A673 (cell line): Measurements from ENCODE around the gene FCRL6. TPM values are rescaled to one million over a fixed set of nuclear protein-coding genes. Genes with fewer than 3 reads are reported as not detected.

Experiments used
- BruUV-seq: library from RNA; stranded (reverse); fragments of 400-500 nt; replicated peaks from 2 replicates; lab custom pipeline; 2021; lab: Mats Ljungman, UMichigan
- CTCF ChIA-PET: fragments of 300-600 bp; sonication (Branson Sonifier 250); formaldehyde crosslinking; loops from one replicate; lab custom pipeline; 2022; ENCODE audit warnings: antibody characterized with exemption; lab: Charles Lee
- POLR2A ChIA-PET: fragments of 300-600 bp; sonication (Branson Sonifier 250); formaldehyde crosslinking; loops from one replicate; lab custom pipeline; 2022; ENCODE audit warnings: antibody characterized with exemption; ENCODE audit not compliant: low non-redundant PET; lab: Charles Lee
- DNase-seq: peaks from one replicate; pipeline ENCODE4 v3.0.0-alpha.2; 2015; ENCODE audit warnings: low spot score
- H3K27ac ChIP-seq: fragments of 200-600 bp; sonication (generic); 2 replicates; pipeline ENCODE4 v1.5.1; 2016; ENCODE audit warnings: mixed run types, low read depth, mild to moderate bottlenecking, mixed read lengths, antibody characterized with exemption, low read length; ENCODE audit not compliant: poor library complexity, severe bottlenecking
- H3K27me3 ChIP-seq: fragments of 200-600 bp; sonication (generic); replicated peaks from 2 replicates; pipeline ENCODE4 v1.6.1; 2017; ENCODE audit warnings: mixed run types, low read depth, mild to moderate bottlenecking, mixed read lengths, antibody characterized with exemption, low read length; ENCODE audit not compliant: insufficient read depth, poor library complexity
- H3K36me3 ChIP-seq: fragments of 200-600 bp; sonication (generic); 2 replicates; pipeline ENCODE4 v1.6.1; 2016; ENCODE audit warnings: mixed run types, mild to moderate bottlenecking, mixed read lengths, antibody characterized with exemption, low read length; ENCODE audit not compliant: insufficient read depth, poor library complexity, severe bottlenecking
- H3K4me1 ChIP-seq: fragments of 200-600 bp; sonication (generic); 2 replicates; pipeline ENCODE4 v1.6.1; 2017; ENCODE audit warnings: mixed run types, mild to moderate bottlenecking, mixed read lengths, antibody characterized with exemption, low read length; ENCODE audit not compliant: insufficient read depth, poor library complexity, severe bottlenecking
- H3K4me3 ChIP-seq: fragments of 200-600 bp; sonication (generic); 2 replicates; pipeline ENCODE4 v1.5.1; 2016; ENCODE audit warnings: low read depth, mixed run types, mild to moderate bottlenecking, mixed read lengths, low read length; ENCODE audit not compliant: poor library complexity, severe bottlenecking
- H3K9me3 ChIP-seq: fragments of 200-600 bp; sonication (generic); 2 replicates; pipeline ENCODE4 v1.6.1; 2016; ENCODE audit warnings: mixed run types, low read depth, mild to moderate bottlenecking, mixed read lengths, antibody characterized with exemption, low read length; ENCODE audit not compliant: poor library complexity, severe bottlenecking
- EZH2 ChIP-seq: fragments of 200-600 bp; sonication (generic); IDR thresholded peaks from 2 replicates; pipeline ENCODE4 v1.6.1; 2017; ENCODE audit warnings: borderline replicate concordance, low read depth, mild to moderate bottlenecking, mixed read lengths, antibody characterized with exemption, low read length; ENCODE audit not compliant: poor library complexity, severe bottlenecking
- intact Hi-C: fragments of 100-400 bp; cut with micrococcal nuclease; formaldehyde crosslinking; loops from one replicate; pipeline ENCODE4 v1.10.0; 2022; ENCODE audit not compliant: unreplicated experiment
- total RNA-seq: library from RNA; stranded (reverse); gene quantifications from 2 replicates; pipeline ENCODE4 v1.2.3, GENCODE V29; 2021
- TF ChIP-seq, protein P1 (sequence below): fragments of 300-800, 200-600 bp; sonication (generic); conservative IDR thresholded peaks from 2 replicates; pipeline ENCODE4 v1.5.1; 2017; ENCODE audit warnings: low read depth, mild to moderate bottlenecking, antibody characterized with exemption, low read length, moderate library complexity, mixed read lengths

Gene FCRL6
- total RNA-seq, 1 experiment from 2014 or later: 0.15 TPM

DNA sequence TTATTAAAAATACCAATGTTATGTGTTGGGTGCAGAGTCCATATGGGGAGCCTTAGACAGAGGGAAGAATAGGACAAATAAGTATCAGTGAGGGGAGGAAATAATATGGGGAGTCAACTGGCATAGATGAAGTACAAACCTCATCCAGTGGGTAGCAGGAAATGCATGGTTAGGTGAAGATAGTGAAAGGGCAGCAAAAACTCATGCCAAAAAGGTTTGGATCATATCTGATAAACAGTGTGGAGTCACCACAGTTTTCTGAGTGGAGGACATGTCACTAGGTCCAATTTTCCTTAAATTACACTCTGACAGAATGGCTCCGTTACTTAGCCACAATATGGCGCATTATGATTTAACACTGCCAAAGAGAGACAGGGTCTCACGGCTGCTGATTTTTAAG is 11.1 kb upstream of the FCRL6 start:
- H3K27ac ChIP-seq: no peak overlapping the region
- CTCF ChIA-PET: no interaction called here
- no peaks in the 10 kb centered on the region for H3K9me3 ChIP-seq
- POLR2A ChIA-PET: no interaction called here
- H3K4me1 ChIP-seq: peaks cover 6% of the 10 kb centered on the region
- no peak for TF ChIP-seq EZH2
- TF ChIP-seq, protein P1, sequence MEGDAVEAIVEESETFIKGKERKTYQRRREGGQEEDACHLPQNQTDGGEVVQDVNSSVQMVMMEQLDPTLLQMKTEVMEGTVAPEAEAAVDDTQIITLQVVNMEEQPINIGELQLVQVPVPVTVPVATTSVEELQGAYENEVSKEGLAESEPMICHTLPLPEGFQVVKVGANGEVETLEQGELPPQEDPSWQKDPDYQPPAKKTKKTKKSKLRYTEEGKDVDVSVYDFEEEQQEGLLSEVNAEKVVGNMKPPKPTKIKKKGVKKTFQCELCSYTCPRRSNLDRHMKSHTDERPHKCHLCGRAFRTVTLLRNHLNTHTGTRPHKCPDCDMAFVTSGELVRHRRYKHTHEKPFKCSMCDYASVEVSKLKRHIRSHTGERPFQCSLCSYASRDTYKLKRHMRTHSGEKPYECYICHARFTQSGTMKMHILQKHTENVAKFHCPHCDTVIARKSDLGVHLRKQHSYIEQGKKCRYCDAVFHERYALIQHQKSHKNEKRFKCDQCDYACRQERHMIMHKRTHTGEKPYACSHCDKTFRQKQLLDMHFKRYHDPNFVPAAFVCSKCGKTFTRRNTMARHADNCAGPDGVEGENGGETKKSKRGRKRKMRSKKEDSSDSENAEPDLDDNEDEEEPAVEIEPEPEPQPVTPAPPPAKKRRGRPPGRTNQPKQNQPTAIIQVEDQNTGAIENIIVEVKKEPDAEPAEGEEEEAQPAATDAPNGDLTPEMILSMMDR: no peak
- DNase-seq: no peak
- no peaks in the 10 kb centered on the region for H3K36me3 ChIP-seq
- H3K4me3 ChIP-seq: no peak overlapping the region
- H3K27me3 ChIP-seq: peaks cover under 1% of the 10 kb centered on the region
- intact Hi-C loops: no loop called here
- no TSS peak for BruUV-seq

DNA sequence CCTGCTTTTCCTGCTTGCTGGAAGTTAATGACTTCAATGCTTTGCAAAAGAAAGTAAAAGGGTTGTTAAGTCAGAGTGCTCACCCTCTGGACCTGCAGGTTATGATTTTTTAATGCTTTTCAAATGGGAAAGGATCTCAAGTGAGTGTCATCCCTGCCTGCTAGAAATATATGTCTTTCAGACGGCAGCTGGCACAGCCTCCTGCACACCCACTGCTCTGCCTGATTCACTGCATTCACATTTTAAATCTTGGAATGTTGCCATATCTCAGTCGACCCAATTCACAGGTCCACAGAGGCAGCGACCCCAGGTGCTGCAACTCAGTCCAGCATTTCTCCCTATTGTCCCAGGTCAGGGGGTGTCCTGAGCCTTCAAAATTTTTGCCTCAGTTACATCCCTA is 10.7 kb upstream of the FCRL6 start:
- Histone ChIP-seq H3K4me1 (peaks cover 2% of the 10 kb centered on the region), H3K27me3 (peaks cover 5% of the 10 kb centered on the region), H3K36me3 (no peaks in the 10 kb centered on the region), H3K27ac (no peak overlapping the region), H3K9me3 (no peaks in the 10 kb centered on the region), H3K4me3 (no peak overlapping the region)
- BruUV-seq: no TSS peak
- intact Hi-C loops: no loop called here
- DNase-seq: no peak
- POLR2A ChIA-PET: no interaction called here
- CTCF ChIA-PET: no interaction called here
- TF ChIP-seq, protein P1: no peak
- no peak for TF ChIP-seq EZH2

DNA sequence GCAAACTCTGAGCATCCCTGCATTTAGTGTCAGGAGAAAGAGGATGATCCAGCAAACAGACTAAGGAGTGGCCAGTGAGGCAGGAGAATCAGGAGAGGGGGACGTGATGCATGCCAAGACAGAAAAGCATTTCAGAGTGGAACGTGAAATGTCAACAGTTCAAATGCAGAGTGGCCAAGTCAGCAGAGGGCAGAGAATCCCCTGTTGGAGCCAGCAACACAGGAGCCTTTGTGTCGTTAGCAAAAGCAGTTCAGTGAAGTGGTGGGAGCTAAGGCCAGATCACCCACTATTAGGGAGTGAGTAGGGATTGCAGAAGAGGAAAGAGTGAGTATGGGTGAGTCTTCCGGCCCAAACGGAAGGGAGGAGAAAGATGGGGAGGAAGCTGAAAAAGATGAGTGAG is 6.6 kb upstream of the FCRL6 start:
- peaks cover 7% of the 10 kb centered on the region for H3K27me3 ChIP-seq
- intact Hi-C loops: no loop called here
- TF ChIP-seq EZH2: no peak
- TF ChIP-seq, protein P1: no peak
- CTCF ChIA-PET: no interaction called here
- no peaks in the 10 kb centered on the region for H3K36me3 ChIP-seq
- DNase-seq: no peak
- no peaks in the 10 kb centered on the region for H3K4me1 ChIP-seq
- H3K9me3 ChIP-seq: no peaks in the 10 kb centered on the region
- no peak overlapping the region for H3K27ac ChIP-seq
- no TSS peak for BruUV-seq
- POLR2A ChIA-PET: no interaction called here
- no peak overlapping the region for H3K4me3 ChIP-seq
